Measurements from ENCODE around the gene CEP44.
"Not testable (repeated sequence)": the region's sequence is repeated elsewhere in the genome, so short reads cannot be mapped to it uniquely, and the experiment has no call there.

Gene CEP44

DNA sequence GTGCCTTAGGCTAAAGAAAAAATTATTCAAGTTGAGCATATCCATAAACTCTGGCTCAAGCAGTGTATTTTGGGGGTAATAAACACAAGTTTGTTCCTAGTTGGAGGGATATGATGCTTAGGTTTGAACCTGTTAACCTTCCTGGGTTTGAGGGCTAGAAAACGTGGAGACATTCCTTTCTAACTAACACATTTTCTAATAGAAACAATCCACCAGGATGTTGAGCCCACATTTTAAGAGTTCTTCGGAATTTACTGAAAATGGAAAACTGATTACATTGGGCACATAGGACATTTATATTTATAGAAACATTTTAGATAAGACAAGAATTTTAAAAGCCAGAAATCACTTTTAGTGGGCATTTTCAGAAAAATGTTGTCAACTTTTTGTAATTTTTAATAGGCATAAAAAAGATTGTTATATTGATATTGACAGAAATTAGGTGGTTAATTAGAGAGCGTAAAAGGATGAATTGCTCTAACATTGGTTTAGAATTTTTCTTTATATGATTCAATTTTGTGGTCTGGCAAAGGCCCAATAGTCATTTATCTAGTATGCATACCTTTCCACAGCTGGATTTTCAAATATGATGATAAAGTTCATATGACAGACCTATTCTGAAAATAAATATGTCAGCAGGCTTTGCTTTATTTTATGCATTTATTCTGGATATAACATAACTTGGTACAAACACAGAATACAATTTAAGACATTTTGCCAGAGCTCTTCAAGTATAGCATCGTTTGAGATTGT lies 49.2 kb downstream of the CEP44 start:
- no peak for DNase-seq

GRCh38 chr4:174334628-174335027 lies 50.9 kb downstream of the CEP44 start:
- DNase-seq = no peak

DNA sequence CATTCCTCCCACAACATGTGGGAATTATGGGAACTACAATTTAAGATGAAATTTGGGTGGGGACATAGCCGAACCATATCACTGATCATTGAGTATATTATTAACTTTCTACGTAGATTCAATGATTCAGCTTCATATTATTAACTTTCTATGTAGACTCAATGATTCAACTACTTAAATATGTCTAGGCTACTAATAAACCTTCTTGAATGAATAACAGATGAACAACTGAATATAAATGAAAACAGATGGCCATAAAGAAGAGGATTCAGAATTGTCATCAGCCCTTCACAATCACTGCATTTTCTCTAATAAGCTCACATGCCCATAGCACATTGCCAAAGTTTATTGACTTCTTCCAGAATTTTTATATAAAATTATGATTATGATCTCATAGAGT lies 57.0 kb downstream of the CEP44 start:
- DNase-seq = no peak

DNA sequence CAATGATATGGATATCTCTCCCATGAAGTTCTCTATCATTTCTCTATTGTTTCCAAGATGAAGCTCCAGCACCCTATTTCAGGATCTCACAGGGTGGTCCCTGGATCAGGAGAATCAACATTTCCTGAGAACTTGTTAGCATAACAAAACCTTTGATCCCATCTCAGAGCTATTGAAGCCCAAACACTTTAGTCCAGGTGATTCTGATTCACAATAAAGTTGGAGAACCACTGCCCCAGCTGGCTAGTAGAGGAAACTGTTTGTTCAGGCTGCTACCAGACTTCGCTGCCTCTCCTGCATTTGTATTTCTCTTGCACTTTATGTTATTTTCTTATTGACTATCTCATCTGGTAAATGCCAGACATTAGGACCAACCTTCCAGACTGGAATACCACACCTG lies 65.4 kb downstream of the CEP44 start:
- DNase-seq = no peak

- DNase-seq = no peak
These were observed 68.5 kb downstream of the CEP44 start for GRCh38 chr4:174352061-174352819.

DNA sequence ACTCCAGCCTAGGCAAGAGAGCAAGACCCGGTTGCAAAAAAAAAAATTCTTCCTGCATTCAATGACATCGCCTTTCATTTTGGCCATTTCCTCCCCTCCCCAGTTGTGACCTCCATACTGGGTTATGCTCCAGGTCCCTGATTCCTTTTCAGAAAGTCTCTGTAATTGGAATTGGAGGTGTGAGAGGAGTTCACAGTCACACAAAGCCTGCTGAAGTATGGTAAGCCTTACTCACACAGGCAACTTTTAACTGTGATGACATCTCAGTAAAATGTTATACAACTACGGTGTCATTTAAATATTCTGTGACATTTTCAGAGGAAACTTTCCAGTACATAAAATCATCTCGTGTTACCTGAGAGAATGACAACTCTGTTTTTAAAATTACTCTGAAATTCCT lies 73.6 kb downstream of the CEP44 start:
- no peak for DNase-seq

GRCh38 chr4:174358410-174358809 lies 74.7 kb downstream of the CEP44 start:
- DNase-seq = no peak

- DNase-seq = no peak
These were observed 75.1 kb downstream of the CEP44 start for GRCh38 chr4:174358829-174359228.

GRCh38 chr4:174362340-174362739 lies 78.6 kb downstream of the CEP44 start:
- no peak for DNase-seq

DNA sequence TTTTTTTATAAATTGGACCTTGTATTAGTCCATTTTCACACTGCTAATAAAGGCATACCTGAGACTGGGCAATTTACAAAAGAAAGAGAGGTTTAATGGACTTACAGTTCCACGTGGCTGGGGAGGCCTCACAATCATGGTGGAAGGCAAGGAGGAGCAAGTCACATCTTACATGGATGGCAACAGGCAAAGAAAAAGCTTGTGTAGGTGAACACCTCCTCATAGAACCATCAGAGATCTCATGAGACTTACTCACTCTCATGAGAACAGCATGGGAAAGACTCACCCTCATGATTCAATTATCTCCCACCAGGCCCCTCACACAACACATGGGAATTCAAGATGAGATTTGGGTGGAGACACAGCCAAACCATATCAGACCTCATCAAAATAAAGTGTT lies 80.1 kb downstream of the CEP44 start:
- not testable (repeated sequence) for DNase-seq

GRCh38 chr4:174365018-174365587 lies 81.4 kb downstream of the CEP44 start:
- DNase-seq = peak; percentile 21

- DNase-seq = no peak
These were observed 86.3 kb downstream of the CEP44 start for GRCh38 chr4:174369985-174370384.

GRCh38 chr4:174373821-174374220 lies 90.1 kb downstream of the CEP44 start:
- DNase-seq = no peak

- no peak for DNase-seq
These were observed 91.7 kb downstream of the CEP44 start for GRCh38 chr4:174375422-174375821.

DNA sequence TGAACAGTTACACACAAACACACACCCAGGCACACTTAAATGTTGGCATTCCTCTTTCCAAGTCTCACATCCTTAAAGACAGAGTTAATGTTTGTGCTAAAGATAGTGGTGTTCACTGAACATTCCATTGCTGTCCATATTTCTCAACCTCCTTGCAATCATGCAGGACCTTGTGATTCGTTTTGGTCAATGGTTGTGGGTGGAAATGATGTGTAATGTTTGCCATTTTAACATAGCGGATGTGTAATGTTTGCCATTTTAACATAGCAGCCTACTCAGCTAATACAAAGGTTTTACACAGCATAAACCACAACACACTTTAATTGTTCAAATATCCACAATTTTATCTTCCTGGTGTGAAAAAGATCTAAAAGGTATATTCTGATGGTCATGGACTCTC lies 93.9 kb downstream of the CEP44 start:
- no peak for DNase-seq

DNA sequence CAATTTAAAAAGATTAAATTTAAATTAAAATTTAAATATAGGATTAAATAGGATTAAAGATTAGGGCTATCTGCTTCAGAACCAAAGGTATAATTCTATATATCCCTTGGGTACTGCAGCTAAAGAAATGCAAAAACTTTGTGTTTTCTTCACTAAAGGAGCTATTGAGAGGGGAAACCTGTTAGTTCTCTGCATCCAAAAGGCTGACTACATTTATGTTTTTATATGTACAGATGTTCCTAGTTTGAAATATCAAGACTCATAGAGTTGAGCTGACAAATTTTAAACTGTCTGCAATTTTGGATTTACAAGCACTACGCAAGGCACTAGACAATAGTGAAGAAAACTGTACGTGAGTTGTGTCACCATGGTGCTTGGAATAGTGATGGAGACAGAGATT lies 95.2 kb downstream of the CEP44 start:
- DNase-seq = no peak

- not testable (repeated sequence) for DNase-seq
These were observed 96.5 kb downstream of the CEP44 start for GRCh38 chr4:174380206-174380605.

DNA sequence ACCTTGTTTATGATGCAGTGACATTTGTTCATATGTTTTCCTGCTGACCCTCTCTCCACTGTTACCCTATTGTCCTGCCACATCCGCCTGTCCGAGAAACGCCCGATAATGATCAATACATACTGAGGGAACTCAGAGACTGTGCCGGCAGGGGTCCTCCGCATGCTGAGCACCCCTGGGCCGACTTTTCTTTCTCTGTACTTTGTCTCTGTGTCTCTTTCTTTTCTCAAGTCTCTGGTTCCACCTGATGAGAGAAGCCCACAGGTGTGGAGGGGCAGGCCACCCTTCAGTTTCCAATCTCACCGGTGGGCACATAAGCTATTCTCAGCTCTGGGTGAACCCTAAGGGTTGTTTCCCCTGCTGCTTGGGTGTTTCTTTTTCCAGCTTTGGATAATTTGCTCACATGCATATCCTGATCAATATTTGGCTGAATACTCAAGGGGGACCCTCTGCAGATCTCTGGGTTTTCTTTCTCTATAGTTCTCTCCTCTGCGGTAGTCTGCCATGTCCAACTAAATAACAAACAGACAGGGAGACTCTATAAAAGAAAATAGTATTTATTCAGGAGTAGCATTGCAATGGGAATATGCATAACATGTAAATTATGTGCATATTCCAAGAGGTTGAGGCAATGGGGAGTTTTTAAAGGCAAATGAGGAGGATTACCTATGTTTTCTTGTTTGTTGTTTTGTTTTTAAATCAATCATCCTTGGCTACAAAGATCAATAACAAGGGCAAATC lies 97.2 kb downstream of the CEP44 start:
- no peak for DNase-seq

DNA sequence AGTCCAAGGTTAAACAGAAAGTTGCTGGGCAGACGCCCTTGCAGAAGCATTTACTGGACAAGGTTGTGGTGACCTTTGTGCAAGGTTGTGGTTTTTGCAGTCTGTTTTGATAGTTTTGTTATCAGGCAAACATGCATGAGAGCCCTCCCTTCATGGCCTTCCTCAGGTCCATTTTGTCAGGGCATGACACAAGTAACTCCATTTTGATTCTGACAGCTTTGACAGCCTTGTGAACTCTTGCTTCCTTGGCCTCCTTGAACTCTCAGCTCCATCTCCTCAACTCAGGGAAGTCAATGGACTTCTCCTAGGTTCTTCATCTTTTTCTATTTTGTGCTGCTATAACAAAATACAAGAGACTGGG lies 97.7 kb downstream of the CEP44 start:
- no peak for DNase-seq

Measured in RPMI8226 (cell line).